GM18511 (cell line): ENCODE data around the gene PUM1.

ENCODE experiments used
- ATAC-seq: cut with Tn5 transposase; IDR thresholded peaks from one replicate; pipeline ENCODE4 v1.9.1; 2021; ENCODE audit warnings: mild to moderate bottlenecking, moderate library complexity; ENCODE audit not compliant: unreplicated experiment

PUM1 gene

DNA sequence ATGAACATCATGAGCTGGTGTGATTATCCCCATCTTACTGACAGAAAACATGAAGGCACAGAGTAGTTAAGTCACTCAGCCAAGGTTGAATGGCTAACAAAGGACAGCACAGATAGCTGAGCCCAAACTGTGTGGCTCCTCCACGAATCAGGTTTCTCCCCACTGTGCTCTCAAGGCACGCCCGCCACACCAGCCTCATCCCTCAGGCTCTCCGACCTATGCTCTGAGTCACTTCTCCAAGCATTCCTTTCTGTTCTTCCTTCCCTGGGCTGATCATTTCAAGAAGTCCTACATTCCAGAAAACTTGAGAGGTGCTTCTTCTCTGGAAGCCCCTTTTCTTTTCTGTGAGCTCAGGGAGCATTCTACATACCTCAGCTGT is 131.7 kb downstream of the PUM1 start:
- ATAC-seq: no peak

DNA sequence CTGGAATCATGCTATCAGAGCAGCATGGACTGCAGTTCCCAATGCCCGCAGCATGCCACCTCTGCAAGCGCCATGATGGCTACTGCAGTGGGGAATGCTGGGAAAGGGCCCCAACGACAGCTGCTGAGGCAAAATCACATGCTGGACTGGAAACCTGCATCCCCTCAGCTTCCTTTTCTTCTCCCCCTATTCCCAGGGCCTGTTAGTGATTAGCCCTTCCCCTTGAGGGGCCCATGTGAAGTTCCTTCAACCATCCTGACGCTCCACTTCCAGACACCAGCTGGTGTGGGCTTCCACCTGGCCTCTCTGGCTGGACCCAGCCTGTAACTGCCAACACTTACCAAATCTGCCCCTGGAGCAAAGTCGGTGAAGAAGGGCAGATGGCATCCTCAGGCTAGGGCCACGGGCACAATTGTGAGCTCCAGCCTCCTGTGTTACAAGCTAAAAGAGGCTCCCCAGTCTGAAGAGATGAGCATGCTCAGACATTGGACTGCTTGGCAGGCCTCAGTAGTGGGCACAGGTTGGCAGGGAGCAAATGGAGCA is 134.8 kb downstream of the PUM1 start:
- ATAC-seq: no peak

DNA sequence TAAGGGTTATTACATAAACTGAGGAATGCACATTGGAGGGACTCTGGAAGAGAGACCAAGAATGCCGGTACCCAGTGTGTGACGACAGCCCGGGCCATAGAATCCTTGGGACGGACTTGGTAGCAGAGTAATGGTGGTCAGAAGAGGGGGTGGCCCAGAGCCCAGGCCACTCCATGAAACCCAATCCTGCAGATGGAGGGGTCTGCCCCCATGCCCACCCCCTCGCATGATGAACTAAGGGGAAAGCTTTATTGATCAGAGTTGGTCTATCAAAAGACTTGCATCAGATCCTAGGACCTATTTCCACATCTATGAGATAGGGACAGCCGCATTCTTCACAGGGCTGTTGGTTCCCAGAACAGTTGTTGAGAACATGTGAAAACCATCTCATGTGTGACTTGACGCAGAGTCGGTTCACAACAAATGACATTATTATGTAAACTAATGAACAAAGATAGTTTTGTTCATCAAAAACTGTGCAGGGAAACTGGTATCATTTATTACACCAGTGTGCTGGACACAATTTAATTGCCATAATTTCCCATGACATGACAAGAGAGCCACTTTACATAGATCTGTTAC is 135.5 kb downstream of the PUM1 start:
- ATAC-seq: no peak

DNA sequence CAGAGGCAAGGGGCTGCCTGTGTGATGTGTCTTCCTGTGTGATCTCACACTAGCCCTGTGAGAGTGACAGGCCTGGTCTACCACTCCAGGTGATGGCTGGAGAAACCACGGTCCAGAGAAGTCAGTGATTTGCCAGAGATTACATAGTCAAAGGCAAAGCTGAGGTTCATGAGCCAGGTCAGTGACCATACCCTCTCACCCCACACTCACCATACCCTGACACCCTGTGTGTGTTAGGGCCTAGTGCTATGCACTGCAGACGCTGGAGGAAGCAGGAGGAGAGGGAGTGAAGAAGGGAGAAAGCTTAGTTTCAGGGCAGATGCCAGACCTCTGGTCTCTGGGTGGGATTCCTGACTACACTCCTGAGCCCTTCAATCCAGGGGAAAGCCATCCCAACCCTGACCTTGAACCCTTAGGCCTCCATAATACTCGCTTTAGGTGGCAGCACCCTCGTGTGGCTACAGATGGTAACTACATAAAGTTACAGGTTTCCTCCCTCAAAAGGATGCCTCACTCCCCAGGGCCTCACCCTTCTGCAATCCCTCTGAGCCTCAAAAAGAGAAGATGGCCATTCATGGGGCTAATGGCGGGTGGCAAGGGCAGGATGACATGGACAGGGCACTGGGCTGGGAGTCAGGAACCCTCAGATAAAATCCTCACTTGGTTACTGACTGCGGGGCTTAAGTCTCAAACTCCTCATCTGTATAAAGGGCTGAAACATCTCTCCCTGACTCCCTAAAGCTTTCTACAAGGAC is 136.2 kb downstream of the PUM1 start:
- no peak for ATAC-seq

DNA sequence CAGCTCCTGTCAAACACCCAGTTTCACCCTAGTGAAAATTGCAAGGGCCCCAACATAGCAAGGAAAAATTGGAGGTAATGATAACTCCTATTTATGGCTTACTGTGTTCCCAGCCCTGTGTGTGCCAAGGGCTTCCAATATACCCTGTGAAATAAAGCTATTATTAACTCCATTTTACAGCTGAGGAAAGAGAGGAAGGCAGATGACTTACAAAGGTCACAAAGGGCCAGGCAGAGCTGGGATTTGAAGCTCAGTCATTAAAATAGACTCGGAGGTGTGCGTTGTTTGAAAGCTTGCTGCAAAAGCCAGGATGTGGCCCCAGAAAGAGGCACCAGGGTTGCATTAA is 136.8 kb downstream of the PUM1 start:
- ATAC-seq: no peak

DNA sequence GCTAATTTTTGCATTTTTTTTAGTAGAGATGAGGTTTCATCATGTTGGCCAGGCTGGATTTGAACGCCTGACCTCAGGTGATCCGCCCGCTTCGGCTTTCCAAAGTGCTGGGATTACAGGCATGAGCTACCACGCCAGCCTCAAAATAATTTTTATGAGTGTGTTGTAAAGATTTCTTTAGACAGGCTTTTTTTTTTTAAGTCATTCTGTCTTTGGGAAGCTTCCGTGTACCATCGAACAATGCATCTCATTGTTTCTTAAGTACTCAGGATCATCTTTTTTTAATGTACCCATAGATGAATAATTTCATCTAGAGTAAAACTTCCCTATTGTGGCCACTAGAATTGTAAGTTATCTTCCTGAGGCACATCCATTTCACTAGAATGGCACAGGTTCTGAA is 137.3 kb downstream of the PUM1 start:
- no peak for ATAC-seq

DNA sequence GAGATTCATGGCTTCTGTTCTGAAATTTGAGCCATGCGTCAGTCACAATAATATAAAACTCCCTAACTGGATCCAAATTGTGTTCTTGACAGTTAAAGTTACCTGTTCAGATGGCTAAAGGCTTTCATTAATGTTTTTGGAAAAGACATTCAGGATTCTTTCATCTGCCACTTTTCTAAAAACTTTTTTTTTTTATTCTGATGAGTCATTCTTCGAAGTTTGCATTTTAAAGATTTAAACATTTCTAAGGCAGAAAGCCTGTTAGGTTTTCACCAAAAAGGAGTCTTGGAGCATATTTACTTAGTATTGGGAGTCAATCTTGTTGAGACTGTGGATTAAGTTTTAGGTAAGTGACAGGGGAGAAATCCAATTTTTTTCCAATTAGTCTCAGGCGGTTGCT is 138.1 kb downstream of the PUM1 start:
- ATAC-seq: no peak

DNA sequence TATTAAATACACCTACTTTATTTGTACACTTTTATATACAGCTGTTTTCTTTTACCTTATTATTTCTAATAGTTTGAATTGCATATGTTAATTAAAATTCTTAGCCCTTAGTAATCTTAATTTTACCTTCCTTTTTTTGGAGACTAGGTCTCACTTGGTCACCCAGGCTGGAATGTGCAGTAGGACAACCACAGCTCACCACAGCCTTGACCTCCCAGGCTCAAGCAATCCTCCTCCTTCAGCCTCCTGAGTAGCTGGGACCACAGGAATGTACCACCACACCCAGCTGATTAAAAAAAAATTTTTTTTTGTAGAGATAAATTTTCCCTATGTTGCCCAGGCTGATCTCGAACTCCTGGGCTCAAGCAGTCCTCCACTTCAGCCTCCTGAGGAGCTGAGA is 141.9 kb downstream of the PUM1 start:
- ATAC-seq: no peak

DNA sequence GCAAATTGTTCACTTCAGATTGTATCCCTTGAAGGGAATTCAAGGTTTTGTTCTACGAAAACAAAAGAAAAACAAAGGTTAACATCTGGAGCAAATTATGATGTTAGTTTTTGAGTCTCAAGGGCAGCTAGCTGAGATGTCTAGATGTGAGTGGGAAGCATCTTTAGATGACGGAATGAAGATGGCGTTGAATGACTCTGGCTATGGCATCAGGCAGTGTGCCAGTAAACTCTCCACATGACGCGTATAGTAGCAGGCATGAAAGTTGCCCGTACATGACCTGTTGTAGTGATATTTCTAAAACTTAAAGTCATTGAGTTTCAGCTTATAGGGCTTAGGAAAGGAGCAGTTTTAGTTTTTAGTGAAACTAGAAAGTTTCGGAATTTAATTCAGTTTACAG is 144.7 kb downstream of the PUM1 start:
- ATAC-seq: no peak

DNA sequence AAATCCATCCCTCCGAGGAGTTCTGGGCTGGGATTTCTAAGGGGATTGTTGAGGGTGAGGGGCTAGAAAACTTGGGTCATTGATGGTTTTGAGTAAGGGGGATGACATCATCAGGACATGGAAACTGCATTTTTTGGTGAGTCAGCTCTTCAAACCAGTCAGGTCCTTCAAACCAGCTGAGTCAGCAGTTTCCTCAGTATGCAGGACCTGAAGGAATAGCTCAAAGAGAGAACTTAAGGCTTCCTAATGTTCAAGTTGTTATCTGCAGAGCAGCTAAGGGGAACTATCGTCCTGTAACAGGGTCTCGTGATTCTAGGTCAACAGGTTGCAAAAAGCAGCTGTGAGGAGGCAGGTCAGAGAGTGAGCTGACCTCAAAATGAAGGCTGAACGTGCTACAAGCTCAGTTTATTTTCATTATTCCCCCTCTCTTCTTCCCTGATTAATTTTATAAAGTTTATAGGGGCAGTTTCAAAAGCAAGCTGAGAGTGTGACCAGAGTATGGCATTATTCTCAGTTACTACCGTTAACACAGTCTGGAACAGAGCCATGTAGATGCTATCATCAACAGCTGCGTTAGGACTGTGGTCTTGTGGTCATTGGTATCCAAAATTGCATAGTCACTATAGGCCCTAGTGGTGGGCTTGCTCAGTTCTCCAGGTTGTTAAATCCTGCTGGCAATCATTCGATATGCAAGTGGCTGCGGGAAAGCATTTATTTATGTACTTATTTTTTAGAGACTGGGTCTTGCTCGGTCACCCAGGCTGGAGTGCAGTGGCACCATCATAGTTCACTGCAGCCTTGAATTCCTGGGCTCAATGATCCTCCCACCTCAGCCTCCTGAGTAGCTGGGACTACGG is 146.3 kb downstream of the PUM1 start:
- ATAC-seq: no peak

DNA sequence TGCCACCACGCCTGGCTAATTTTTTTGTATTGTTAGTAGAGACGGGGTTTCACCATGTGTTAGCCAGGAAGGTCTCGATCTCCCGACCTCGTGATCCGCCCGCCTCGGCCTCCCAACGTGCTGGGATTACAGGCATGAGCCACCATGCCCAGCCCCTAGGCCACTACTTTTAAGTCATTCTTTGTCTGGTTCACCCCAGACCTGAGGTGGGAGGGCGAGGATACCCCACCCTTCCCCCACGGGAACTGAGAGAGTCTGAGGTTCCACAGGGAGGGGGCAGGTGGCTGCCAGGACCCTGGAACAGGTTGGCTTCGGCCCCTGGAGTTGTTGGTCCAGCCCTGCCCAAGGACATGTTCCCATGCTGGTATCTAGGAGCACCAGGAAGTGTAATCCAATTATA is 149.2 kb downstream of the PUM1 start:
- no peak for ATAC-seq

DNA sequence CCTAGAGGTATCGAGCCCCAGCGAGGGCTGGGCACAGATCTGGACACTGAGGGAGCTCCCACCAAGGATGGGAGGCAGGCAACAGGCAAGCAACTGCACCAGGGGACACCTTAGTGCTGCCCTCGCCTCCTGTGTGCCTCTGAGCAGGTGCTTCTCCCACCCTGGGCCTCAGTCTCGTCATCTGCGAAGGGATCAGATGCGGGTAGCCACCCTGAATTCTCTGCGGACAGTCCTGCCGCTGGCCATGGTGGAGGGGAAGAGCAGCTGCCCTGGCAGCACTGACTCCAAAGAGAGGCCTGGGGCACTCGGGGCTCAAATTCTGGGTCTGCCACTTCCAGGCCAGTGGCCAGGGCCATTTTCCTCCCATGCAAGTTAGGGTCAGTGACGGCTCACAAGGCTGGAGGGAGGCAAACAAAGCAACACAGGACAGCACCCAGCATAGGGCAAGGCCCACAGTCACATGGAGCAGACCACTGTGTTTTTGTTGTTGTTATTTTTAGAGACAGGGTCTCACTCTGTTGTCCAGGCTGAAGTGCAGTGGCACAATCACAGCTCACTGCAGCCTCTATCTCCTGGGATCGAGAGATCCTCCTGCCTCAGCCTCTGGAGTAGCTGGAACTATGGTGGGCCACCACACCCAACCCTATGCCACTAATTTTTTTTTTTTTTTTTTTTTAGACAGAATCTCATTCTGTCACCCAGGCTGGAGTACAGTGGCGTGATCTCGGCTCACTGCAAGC is 149.9 kb downstream of the PUM1 start:
- ATAC-seq: no peak

DNA sequence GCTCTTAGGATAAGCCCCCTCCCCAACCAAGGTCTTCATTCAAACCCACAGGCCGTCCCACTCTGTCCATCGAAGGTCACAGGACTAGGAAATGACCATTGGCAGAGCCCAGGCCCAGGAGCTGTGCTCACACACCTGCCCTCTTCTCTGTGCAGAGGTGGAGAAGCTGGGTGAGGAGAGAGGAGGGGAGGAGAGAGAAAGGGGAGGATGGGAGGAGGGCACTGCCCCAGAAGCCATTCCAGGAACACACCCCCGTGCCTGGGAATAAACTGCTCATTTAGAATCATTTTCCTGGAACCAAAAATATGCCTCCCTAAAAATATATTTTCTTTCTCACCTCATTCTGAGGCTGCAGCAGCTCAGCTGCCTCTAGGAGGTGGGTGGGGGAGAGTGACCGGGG is 150.6 kb downstream of the PUM1 start:
- ATAC-seq: no peak

DNA sequence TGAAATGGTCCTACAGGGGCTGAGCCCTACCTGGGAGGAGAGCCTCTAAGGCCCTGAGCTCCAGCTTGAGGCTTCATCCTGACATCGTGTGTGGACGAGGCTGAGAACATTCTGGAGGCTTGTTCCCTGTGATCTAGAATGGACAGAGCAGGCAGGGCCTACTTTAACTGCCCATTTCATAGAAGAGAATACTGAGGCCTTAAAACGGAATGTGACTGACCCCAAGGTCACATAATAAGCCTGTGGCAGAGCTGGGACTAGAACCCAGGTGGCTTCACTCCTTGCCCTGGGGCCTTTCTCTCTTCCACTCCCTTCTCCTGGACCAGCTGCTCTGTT is 151.0 kb downstream of the PUM1 start:
- ATAC-seq: no peak

DNA sequence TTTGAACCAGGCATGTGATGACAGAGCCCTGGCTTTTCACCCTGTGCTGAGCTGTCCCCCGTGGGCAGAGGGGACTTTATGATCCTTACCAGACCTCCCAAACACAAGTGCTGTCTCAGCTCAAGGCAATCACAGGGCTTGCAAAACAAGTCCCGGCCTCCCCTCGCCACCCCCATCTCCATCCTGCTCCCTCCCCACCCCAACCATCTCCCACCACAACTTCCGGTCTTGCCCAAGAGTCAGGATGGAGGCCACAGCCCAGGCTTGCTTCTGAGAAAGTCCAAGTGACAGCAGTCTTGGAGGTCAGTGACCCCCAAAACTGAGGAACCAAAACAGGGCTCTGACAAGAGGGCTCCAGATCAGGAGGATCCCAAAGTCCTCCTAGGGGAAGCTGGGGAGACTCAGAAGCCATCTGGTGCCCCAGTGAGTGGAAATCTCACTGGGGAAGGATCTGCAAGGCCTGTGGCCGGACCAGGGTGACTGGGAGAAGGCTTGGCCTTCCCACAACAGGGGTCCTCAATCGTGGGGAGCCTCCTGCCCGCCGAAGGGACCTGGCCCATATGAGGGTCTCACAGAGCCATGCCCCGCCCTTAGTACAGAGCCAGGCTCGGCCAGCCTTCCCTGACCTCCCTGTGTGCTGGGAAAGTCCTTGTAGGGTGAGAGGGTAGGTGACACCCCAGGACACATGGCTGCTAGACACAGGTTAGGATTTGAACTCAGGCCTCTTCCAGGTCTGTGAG is 152.4 kb downstream of the PUM1 start:
- no peak for ATAC-seq

DNA sequence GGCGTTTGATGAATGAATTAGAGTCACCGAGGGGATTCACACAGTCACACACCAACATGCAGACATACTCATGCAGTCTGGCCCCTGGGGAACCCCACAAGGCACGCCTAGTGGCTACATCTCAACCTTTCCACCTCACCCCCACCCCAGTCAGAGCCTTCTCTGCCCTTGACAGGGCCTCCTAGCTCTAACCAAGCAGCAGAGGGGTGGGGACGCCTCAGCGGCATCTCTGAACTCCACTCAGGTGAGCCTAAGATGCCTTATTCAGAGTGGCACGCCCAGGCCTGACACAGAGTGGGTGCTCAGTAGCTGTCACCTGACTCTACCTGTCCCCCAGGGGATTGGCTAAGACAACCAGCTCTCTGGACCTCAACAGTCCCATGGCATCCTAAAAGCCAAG is 153.3 kb downstream of the PUM1 start:
- no peak for ATAC-seq

DNA sequence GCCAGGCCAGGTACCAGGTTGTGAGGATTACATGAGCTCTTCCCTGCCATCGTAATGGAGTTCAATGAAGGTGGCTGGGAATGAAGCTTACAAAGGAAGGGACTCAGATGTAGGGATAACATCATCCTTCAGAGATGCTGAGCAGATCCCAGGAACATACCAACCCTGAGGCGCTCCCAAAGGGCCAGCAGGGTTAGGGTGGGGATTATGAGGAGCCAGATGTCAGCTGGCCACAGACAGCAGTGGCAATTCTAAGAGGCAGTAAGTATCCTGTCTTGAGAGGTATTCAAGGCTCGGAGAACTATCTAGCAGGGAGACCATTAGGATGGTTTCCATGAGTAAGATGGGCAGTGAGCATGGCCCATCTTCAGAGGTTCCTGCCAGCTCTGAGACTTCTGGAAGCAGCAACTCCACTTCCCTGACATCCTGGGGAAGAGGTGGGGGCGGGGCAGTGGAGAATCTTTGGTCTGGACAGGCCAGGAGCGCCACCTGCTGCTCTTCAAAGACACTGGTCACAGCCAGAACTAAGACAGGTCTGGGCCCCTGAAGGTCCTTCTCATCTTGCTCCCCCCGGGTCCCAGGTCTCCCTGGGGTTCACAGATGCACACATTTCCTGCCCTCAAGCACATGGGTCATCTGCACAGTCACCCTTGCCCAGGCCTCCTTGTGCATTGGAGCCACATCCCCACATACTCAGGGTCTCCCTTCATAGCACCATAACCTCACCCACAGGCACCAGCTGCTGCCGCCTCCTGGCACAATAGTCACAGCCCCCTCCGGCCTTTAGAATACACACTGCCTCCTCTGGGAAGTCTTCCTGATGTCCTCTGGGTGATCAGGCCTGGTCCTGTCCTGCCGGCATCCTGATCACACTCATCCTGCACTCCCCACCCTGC is 154.2 kb downstream of the PUM1 start:
- no peak for ATAC-seq

DNA sequence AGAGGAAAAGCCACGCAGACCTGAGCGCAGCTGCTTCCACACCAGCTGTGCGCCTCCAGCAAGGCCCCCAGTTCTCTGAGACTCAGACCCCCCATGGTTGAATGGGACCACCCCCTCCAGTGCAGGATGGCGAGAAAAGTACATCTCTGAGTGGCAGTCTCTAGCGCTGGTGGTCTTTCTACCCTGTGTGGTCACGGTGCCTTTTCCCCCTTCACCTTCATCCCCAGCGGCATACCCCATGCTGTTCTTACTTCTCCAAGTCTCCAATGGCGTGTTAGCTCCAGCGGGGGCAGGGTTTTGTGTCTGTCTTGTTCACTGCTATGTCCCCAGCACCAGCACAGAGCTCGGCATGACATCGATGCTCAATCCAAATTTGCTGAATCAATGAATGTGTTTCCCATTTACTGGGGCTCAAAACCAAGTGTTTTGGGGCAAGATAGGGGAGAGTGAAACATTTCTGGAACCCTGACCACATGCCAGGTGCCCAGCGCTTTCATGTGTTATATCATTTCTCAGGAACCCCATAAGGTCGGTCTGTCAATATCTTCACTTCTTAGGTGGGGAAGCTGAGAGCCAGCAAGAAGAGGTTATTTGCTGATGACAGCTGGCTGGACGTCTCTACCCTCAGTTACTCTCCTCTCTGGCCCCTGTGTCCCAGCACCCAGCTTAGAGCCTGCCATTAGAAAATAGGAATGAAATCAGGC is 156.0 kb downstream of the PUM1 start:
- ATAC-seq: no peak
